Mucosa of stomach (tissue), 1 donor: Measurements from ENCODE around the gene ATN1.
A peak's percentile ranks its signal among the peaks of the same experiment; 100 is the strongest.

Experiments
- H3K27me3 ChIP-seq: one replicate; pipeline ENCODE4 v1.7.0; 2013; ENCODE audit warnings: mild to moderate bottlenecking, low read length; ENCODE audit not compliant: control insufficient read depth, insufficient read depth
- H3K36me3 ChIP-seq: one replicate; pipeline ENCODE4 v1.7.0; 2013; ENCODE audit warnings: low read length; ENCODE audit not compliant: control insufficient read depth, insufficient read depth
- H3K4me1 ChIP-seq: one replicate; pipeline ENCODE4 v1.7.0; 2013; ENCODE audit warnings: mild to moderate bottlenecking, low read length; ENCODE audit not compliant: control insufficient read depth, insufficient read depth
- H3K4me3 ChIP-seq: one replicate; pipeline ENCODE4 v1.7.0; 2013; ENCODE audit warnings: low read length
- H3K9ac ChIP-seq: one replicate; pipeline ENCODE4 v1.7.0; 2013; ENCODE audit warnings: mild to moderate bottlenecking, low read length, moderate library complexity
- H3K9me3 ChIP-seq: one replicate; pipeline ENCODE4 v1.7.0; 2013; ENCODE audit warnings: mild to moderate bottlenecking, low read length, moderate library complexity; ENCODE audit not compliant: control insufficient read depth
- donor health status: Pancreatic carcinoma.

Gene ATN1

GRCh38 chr12:6935371-6936193 is 7.8 kb downstream of the ATN1 start:
- peaks cover 37% of the 10 kb centered on the region for H3K4me1 ChIP-seq
- no peaks in the 10 kb centered on the region for H3K9me3 ChIP-seq
- H3K27me3 ChIP-seq: no peaks in the 10 kb centered on the region
- no peak overlapping the region for H3K4me3 ChIP-seq
- no peaks in the 10 kb centered on the region for H3K36me3 ChIP-seq
- no peak overlapping the region for H3K9ac ChIP-seq

DNA sequence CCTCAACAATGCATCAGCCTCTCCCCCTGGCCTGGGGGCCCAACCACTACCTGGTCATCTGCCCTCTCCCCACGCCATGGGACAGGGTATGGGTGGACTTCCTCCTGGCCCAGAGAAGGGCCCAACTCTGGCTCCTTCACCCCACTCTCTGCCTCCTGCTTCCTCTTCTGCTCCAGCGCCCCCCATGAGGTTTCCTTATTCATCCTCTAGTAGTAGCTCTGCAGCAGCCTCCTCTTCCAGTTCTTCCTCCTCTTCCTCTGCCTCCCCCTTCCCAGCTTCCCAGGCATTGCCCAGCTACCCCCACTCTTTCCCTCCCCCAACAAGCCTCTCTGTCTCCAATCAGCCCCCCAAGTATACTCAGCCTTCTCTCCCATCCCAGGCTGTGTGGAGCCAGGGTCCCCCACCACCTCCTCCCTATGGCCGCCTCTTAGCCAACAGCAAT is 8.5 kb downstream of the ATN1 start:
- Histone ChIP-seq H3K27me3 (no peaks in the 10 kb centered on the region), H3K9me3 (no peaks in the 10 kb centered on the region), H3K4me1 (peaks cover 33% of the 10 kb centered on the region), H3K9ac (no peak overlapping the region), H3K36me3 (no peaks in the 10 kb centered on the region), H3K4me3 (no peak overlapping the region)

DNA sequence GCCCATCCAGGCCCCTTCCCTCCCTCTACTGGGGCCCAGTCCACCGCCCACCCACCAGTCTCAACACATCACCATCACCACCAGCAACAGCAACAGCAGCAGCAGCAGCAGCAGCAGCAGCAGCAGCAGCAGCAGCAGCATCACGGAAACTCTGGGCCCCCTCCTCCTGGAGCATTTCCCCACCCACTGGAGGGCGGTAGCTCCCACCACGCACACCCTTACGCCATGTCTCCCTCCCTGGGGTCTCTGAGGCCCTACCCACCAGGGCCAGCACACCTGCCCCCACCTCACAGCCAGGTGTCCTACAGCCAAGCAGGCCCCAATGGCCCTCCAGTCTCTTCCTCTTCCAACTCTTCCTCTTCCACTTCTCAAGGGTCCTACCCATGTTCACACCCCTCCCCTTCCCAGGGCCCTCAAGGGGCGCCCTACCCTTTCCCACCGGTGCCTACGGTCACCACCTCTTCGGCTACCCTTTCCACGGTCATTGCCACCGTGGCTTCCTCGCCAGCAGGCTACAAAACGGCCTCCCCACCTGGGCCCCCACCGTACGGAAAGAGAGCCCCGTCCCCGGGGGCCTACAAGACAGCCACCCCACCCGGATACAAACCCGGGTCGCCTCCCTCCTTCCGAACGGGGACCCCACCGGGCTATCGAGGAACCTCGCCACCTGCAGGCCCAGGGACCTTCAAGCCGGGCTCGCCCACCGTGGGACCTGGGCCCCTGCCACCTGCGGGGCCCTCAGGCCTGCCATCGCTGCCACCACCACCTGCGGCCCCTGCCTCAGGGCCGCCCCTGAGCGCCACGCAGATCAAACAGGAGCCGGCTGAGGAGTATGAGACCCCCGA is 9.1 kb downstream of the ATN1 start:
- Histone ChIP-seq H3K4me1 (peaks cover 33% of the 10 kb centered on the region), H3K9ac (peak overlapping the region; percentile 89)

GRCh38 chr12:6937481-6938352 is 10.0 kb downstream of the ATN1 start:
- Histone ChIP-seq H3K27me3 (no peaks in the 10 kb centered on the region), H3K4me1 (peaks cover 38% of the 10 kb centered on the region), H3K9ac (peak overlapping the region; percentile 89), H3K36me3 (peaks cover 4% of the 10 kb centered on the region), H3K4me3 (peak overlapping the region; percentile 60), H3K9me3 (no peaks in the 10 kb centered on the region)

More for the DNA sequence above, 9.1 kb downstream of the ATN1 start:
- peaks cover 4% of the 10 kb centered on the region for H3K36me3 ChIP-seq
- no peaks in the 10 kb centered on the region for H3K27me3 ChIP-seq
- peak overlapping the region; percentile 60 for H3K4me3 ChIP-seq
- no peaks in the 10 kb centered on the region for H3K9me3 ChIP-seq

DNA sequence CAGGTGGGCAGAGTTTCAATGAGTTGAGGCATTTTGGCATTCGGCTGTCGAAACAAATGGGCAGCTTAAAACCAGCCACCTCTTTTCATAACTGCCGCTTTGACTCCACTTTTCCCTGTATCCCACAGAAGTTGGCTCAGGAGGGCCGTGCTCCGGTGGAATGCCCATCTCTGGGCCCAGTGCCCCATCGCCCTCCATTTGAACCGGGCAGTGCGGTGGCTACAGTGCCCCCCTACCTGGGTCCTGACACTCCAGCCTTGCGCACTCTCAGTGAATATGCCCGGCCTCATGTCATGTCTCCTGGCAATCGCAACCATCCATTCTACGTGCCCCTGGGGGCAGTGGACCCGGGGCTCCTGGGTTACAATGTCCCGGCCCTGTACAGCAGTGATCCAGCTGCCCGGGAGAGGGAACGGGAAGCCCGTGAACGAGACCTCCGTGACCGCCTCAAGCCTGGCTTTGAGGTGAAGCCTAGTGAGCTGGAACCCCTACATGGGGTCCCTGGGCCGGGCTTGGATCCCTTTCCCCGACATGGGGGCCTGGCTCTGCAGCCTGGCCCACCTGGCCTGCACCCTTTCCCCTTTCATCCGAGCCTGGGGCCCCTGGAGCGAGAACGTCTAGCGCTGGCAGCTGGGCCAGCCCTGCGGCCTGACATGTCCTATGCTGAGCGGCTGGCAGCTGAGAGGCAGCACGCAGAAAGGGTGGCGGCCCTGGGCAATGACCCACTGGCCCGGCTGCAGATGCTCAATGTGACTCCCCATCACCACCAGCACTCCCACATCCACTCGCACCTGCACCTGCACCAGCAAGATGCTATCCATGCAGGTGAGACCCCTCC is 10.8 kb downstream of the ATN1 start:
- Histone ChIP-seq H3K27me3 (no peaks in the 10 kb centered on the region), H3K9ac (peak overlapping the region; percentile 89), H3K9me3 (no peaks in the 10 kb centered on the region), H3K36me3 (peaks cover 4% of the 10 kb centered on the region), H3K4me1 (peaks cover 43% of the 10 kb centered on the region), H3K4me3 (peak overlapping the region; percentile 60)

DNA sequence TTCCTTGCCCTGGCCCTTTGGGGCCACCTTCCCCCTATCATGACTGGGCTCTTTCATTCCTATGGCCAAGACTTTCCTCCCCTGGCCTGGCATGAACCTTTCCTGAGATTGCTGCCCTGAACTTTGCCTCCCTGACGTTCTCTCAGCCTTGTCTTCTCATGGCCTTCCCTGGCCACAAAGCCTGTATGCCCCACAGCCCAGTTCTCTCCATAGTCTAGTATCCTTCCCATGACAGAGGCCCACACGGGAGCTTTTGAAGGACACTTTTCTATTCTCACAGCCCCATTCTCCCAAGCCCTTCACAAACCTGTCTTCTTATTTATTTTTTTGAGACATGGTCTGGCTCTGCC is 11.4 kb downstream of the ATN1 start:
- Histone ChIP-seq H3K4me3 (no peak overlapping the region), H3K27me3 (no peaks in the 10 kb centered on the region), H3K36me3 (peaks cover 4% of the 10 kb centered on the region), H3K4me1 (peaks cover 38% of the 10 kb centered on the region), H3K9me3 (no peaks in the 10 kb centered on the region), H3K9ac (no peak overlapping the region)

DNA sequence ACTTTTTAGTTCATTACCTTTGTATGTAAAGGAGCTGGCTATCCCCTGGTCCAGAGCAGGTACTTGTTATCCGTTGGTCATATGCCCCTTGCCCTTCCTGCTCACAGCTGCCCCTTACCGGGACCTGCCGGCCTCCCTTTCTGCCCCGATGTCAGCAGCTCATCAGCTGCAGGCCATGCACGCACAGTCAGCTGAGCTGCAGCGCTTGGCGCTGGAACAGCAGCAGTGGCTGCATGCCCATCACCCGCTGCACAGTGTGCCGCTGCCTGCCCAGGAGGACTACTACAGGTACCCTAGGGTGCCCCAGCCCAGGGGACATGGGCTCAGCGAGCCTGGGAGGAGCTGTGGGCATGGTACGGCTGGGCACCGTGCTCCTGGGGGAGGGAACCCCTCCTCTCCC is 13.5 kb downstream of the ATN1 start:
- Histone ChIP-seq H3K9ac (no peak overlapping the region), H3K4me1 (peaks cover 49% of the 10 kb centered on the region), H3K36me3 (peaks cover 4% of the 10 kb centered on the region), H3K4me3 (no peak overlapping the region), H3K27me3 (no peaks in the 10 kb centered on the region), H3K9me3 (no peaks in the 10 kb centered on the region)

- H3K4me1 ChIP-seq: peaks cover 44% of the 10 kb centered on the region
Measured at GRCh38 chr12:6941782-6942181, 14.0 kb downstream of the ATN1 start.

DNA sequence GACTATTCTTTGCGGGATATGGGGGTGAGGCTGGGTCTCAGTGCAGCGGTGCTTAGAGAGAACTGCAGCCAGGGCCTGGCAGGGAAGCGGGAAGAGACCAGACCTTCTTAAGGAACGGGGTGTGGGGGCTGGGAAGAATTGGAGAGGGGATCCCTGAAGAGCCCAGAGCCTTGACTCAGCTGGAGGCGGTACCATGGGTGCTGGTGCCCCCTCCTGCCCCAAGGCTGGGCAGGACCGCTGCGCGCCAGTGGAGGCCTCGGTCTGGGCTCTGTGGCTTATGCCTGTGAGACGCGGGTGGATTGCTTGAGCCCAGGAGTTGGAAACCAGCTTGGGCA is 14.5 kb downstream of the ATN1 start:
- H3K4me1 ChIP-seq: peaks cover 44% of the 10 kb centered on the region
- H3K9me3 ChIP-seq: no peaks in the 10 kb centered on the region
- H3K36me3 ChIP-seq: peaks cover 4% of the 10 kb centered on the region
- H3K27me3 ChIP-seq: no peaks in the 10 kb centered on the region
- H3K4me3 ChIP-seq: no peak overlapping the region
- no peak overlapping the region for H3K9ac ChIP-seq

More at GRCh38 chr12:6941782-6942181, 14.0 kb downstream of the ATN1 start:
- no peak overlapping the region for H3K9ac ChIP-seq
- no peaks in the 10 kb centered on the region for H3K9me3 ChIP-seq
- peaks cover 4% of the 10 kb centered on the region for H3K36me3 ChIP-seq
- H3K27me3 ChIP-seq: no peaks in the 10 kb centered on the region
- H3K4me3 ChIP-seq: no peak overlapping the region

DNA sequence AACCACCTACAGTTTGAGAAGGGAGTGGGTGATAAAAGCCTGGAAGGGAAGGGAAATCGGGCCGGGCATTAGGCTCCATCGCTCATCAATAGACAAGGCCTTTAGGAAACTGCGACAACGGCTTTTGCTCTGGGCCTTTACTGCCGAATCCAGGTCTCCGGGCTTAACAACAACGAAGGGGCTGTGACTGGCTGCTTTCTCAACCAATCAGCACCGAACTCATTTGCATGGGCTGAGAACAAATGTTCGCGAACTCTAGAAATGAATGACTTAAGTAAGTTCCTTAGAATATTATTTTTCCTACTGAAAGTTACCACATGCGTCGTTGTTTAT is 15.6 kb downstream of the ATN1 start:
- Histone ChIP-seq H3K27me3 (no peaks in the 10 kb centered on the region), H3K36me3 (peaks cover 4% of the 10 kb centered on the region), H3K9ac (peak overlapping the region; percentile 79), H3K9me3 (no peaks in the 10 kb centered on the region), H3K4me1 (peaks cover 39% of the 10 kb centered on the region), H3K4me3 (peak overlapping the region; percentile 27)

GRCh38 chr12:6943722-6944380 is 16.1 kb downstream of the ATN1 start, which contains the start of the genes C12orf57 and RNU7-1:
Gene C12orf57, plus strand, starts transcription at chr12:6944022. Its CDS starts 100 bp downstream, at chr12:6944122.
Gene RNU7-1, plus strand, starts transcription at chr12:6943816.
- peaks cover 34% of the 10 kb centered on the region for H3K4me1 ChIP-seq
- H3K9ac ChIP-seq: peak within 1 kb of the TSS; percentile 79
- H3K36me3 ChIP-seq: peaks cover 4% of the 10 kb centered on the region
- H3K9me3 ChIP-seq: no peaks in the 10 kb centered on the region
- H3K4me3 ChIP-seq: peak within 1 kb of the TSS; percentile 85
- H3K27me3 ChIP-seq: no peaks in the 10 kb centered on the region
